ENCODE measurements around the gene TEAD2.
"Not testable (repeated sequence)": the region's sequence is repeated elsewhere in the genome, so short reads cannot be mapped to it uniquely, and the experiment has no call there.

The TEAD2 gene

GRCh38 chr19:49344505-49345423 is 17.5 kb downstream of the TEAD2 start:
- DNase-seq: no peak

- DNase-seq: no peak
These were observed 19.1 kb downstream of the TEAD2 start for GRCh38 chr19:49343123-49343522.

GRCh38 chr19:49342291-49342721 is 19.9 kb downstream of the TEAD2 start:
- DNase-seq: no peak

- no peak for DNase-seq
These were observed 21.1 kb downstream of the TEAD2 start for GRCh38 chr19:49340865-49341718.

- DNase-seq: peak; percentile 82
These were observed 21.9 kb downstream of the TEAD2 start for GRCh38 chr19:49340069-49340864.

- DNase-seq: no peak
These were observed 22.7 kb downstream of the TEAD2 start for GRCh38 chr19:49339301-49340068.

GRCh38 chr19:49338691-49339300 is 23.4 kb downstream of the TEAD2 start:
- no peak for DNase-seq

- DNase-seq: no peak
These were observed 24.1 kb downstream of the TEAD2 start for GRCh38 chr19:49338023-49338677.

- DNase-seq: no peak
These were observed 24.8 kb downstream of the TEAD2 start for GRCh38 chr19:49337267-49338022.

- DNase-seq: no peak
These were observed 25.5 kb downstream of the TEAD2 start for GRCh38 chr19:49336482-49337266.

- DNase-seq: no peak
These were observed 26.3 kb downstream of the TEAD2 start for GRCh38 chr19:49335784-49336481.

- no peak for DNase-seq
These were observed 27.0 kb downstream of the TEAD2 start, which contains the start of gene CD37 for GRCh38 chr19:49335071-49335783. TSS of gene CD37 (plus strand) at chr19:49335406. CDS start at chr19:49335541, 135 bp downstream.

- no peak for DNase-seq
These were observed 28.4 kb downstream of the TEAD2 start for GRCh38 chr19:49333811-49334288.

GRCh38 chr19:49333418-49333805 is 28.8 kb downstream of the TEAD2 start:
- DNase-seq: no peak

GRCh38 chr19:49332691-49333417 is 29.4 kb downstream of the TEAD2 start:
- DNase-seq: not testable (repeated sequence)

GRCh38 chr19:49331616-49332055 is 30.6 kb downstream of the TEAD2 start:
- no peak for DNase-seq

- DNase-seq: not testable (repeated sequence)
These were observed 31.0 kb downstream of the TEAD2 start for GRCh38 chr19:49331187-49331586.
